Iris pigment epithelial cell (primary cell): ENCODE measurements around the gene ZNF688.
A peak's percentile ranks its signal among the peaks of the same experiment; 100 is the strongest.
"Not testable (repeated sequence)": the region's sequence is repeated elsewhere in the genome, so short reads cannot be mapped to it uniquely, and the experiment has no call there.

ENCODE experiments used
- DNase-seq: peaks from one replicate; pipeline ENCODE4 v3.0.0-alpha.2; 2011; ENCODE audit warnings: low read depth

ZNF688 gene

GRCh38 chr16:30571445-30572322, at the start of gene ZNF688:
TSS of gene ZNF688 (minus strand) at chr16:30571714. CDS start at chr16:30571629, 85 bp downstream.
- DNase-seq: peak; percentile 99

DNA sequence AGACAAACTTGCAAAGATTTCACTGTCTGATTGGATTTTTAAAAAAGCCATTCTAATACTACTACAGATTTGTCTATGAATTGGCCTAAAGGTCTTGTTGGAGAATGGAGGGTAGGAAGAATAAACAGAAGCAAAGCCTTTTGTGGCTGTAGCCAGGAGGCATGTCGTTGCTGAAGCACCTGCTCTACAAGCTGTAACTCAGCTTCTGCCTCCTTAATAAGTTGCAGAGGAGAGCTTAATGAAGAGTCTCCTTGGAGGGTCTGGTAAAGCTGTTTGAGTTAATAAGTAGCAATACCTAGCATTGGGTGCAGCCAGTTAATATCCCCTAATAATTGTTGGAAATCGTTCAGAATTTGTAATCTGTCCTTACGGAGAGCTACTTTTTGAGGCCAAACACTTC, 48.7 kb upstream of the ZNF688 start:
- no peak for DNase-seq

DNA sequence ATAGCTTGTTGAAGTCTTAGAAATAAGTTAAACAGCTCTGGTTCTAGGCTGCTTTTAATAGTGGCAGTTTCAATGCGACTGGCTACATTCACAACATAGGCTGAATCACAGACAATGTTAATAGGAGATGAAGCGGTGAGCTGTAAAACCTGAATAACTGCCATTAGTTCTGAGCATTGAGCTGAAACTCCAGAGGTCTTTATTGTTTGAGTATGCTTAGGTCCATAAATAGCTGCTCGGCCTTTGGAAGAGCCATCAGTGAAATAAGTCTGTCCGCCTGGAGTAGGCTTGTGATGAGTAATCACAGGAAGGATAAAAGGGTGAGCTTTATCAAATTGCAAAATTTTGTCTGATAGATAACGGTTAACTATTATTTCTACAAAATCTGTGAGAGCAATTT, 48.1 kb upstream of the ZNF688 start:
- no peak for DNase-seq

GRCh38 chr16:30619202-30619601, 47.7 kb upstream of the ZNF688 start:
- DNase-seq: no peak

DNA sequence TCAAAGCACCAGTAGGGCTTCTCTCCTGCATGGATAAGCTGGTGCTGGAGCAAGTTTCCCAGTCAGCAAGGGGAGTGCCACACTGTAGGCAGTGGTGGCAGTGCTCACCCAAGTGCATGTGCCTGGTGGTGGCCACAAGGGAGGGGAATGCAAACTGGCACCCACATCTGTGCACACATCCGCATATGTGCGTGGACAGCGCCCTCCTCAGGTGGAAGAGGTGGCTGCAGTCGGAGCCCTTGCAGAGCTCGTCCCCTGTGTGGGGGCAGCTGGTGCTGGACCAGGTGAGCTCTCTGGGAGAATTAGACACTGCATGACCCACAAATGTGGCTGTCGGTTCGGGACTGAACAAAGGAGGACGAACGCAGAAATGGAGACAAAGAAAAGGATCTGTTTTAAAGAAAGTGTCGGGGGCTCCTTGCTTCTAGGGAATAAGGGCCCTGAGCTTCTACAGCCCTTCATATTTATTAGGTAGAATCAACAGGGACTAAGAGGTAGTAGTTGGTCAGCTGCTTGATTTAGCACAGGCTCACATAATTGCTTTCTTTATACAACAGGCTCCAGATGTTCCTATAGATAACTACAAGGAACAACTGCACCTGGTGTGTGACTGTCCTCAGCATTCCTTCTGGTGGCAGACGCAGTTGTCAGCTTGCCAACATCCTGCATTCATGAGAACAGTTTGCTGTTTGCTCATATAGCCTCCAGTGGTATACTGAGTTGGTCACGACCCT, 44.0 kb upstream of the ZNF688 start:
- peak; percentile 21 for DNase-seq

- DNase-seq: peak; percentile 96
Measured at GRCh38 chr16:30609926-30610839, 38.7 kb upstream of the ZNF688 start, which contains the start of gene ZNF689. TSS of gene ZNF689 (minus strand) at chr16:30610389. CDS start at chr16:30610041, 348 bp downstream.

GRCh38 chr16:30609002-30609925, 37.8 kb upstream of the ZNF688 start:
- DNase-seq: peak; percentile 36

DNA sequence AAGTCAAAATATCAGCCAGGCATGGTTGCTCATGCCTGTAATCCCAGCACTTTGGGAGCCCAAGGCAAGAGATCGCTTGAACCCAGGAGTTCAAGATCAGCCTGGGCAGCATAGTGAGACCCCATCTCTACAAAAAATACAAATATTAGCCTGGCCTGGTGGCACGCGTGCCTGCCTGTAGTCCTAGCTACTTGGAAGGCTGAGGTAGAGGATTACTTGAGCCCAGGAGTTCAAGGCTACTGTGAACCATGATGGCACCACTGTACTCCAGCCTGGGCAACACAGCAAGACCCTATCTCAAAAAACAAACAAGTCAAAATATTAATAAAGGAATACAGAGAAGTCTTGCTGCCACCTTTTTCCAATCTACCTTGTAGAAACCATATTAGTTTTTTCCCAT, 34.5 kb upstream of the ZNF688 start:
- no peak for DNase-seq

- DNase-seq: no peak
Measured at GRCh38 chr16:30605158-30605557, 33.6 kb upstream of the ZNF688 start.

- no peak for DNase-seq
Measured at GRCh38 chr16:30604316-30604947, 32.9 kb upstream of the ZNF688 start.

DNA sequence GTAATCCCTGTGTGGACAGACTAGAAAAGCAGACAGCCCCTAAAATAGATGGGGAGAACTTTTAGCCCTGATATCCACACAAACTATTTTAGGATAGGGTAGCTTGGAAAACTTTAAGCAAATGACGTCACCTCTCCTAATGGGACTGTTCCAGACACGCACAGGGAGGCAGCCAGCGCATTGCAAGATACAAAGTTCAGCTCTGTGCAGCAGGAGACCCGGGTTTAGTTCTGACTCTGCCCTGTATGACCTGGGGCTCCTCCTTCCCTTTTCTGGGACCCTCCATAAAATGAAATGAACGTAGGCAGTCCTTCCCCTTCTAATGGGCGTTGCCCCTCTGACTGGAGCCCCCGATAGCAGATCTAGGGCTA, 32.4 kb upstream of the ZNF688 start:
- no peak for DNase-seq

- DNase-seq: no peak
Measured at GRCh38 chr16:30602616-30603277, 31.2 kb upstream of the ZNF688 start.

DNA sequence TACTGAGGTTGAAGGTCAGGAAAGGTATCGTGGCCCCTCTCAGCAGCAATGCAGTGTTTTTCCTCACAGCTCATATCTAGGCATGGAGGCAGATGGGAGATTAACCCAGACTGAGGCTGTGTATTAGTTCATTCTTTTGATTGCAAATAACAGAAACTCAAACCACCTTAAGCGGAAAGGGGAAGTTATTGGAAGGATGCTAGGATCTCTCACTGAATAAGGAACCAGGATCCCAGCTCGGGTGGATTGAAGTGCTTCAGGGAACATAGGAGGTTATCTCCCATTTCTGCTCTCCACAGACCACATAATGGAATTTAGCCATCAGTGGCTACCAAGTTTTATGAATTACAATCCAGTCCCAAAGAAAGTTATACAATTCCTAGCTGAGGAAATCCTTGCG, 30.5 kb upstream of the ZNF688 start:
- no peak for DNase-seq

DNA sequence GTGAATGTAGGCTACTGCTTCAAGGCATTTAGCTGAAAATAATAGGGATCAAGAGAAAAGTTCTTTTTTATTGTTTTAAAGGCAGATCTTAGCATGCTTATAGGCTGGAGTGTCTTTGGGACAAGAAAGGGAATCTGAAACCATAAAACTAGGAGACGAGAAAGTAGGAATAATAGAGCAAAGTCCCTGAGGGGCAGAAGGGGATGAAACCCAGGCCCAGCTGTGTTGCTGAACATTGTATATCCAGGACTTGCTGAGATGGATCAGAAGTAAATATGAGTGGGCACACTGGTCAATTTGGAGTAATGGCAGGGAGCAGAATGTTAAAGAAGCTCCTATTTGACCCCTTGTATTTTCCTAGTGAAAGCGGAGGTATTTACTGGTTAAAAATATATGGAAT, 29.4 kb upstream of the ZNF688 start:
- DNase-seq: no peak

- DNase-seq: no peak
Measured at GRCh38 chr16:30600215-30600614, 28.7 kb upstream of the ZNF688 start.

DNA sequence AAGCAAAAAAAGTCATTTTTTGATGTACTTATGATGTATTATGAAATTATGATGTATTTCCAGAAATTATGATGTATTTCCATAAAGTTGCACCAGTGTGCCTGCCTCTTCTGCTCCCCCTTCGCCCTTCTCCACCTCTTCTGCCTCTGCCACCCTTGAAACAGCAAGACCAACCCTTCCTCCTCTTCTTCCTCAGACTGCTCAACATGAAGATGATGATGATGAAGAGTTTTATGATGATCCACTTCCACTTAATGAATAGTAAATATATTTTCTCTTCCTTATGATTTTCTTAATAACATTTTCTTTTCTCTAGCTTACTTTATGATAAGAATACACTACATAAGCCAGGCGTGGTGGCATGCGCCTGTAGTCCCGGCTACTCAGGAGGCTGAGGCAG, 21.4 kb upstream of the ZNF688 start:
- DNase-seq: no peak

- DNase-seq: not testable (repeated sequence)
Measured at GRCh38 chr16:30590869-30591268, 19.4 kb upstream of the ZNF688 start.

DNA sequence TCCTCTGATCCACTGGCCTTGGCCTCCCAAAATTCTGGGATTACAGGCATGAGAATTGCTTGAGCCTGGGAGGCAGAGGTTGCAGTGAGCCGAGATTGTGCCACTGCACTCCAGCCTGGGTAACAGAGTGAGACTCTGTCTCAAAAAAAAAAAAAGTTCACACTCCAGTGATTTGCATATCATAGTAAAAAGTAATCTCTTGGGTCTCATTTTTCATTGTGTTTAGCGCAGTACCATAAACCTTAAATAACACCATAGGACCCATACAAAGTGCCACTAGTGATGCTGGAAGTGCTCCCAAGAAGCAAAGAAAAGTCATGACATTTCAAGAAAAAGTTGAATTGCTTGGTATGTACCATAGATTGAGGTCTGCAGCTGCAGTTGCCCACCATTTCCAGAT, 18.1 kb upstream of the ZNF688 start:
- DNase-seq: not testable (repeated sequence)

DNA sequence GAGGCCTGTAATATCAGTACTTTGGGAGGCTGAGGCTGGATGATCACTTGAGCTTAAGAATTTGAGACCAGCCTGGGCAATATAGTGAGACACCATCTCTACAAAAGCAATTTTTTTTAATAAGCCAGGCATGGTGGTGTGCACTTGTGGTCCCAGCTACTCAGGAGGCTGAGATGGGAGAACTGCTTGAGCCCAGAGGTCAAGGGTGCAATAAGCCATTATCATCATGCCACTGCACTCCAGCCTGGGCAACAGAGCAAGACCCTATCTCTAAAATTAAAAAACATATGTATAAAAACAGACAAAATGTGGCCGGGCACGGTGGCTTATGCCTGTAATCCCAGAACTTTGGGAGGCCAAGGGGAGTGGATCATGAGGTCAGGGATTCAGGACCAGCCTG, 17.1 kb upstream of the ZNF688 start:
- DNase-seq: no peak
